Stomach (tissue), 9 donors: Measurements from ENCODE around the gene VGLL4. TPM values are rescaled to one million over a fixed set of nuclear protein-coding genes. Genes with fewer than 3 reads are reported as not detected.
"Not testable (repeated sequence)": the region's sequence is repeated elsewhere in the genome, so short reads cannot be mapped to it uniquely, and the experiment has no call there.

ENCODE experiments used
- DNase-seq, 2 donors: peaks; one replicate each; pipeline versions ENCODE4 v3.0.0 to v3.0.0-alpha.2; 2013 to 2019
- H3K27ac ChIP-seq, 5 donors: fragments of 200-600 bp in 4 of 5; sonication (generic) in 4 of 5; one replicate each; pipeline ENCODE4 v1.5.1; 2013 to 2019; ENCODE audit warnings: mild to moderate bottlenecking in 1 of 5, moderate library complexity in 1 of 5
- H3K27me3 ChIP-seq, 3 donors: fragments of 200-600 bp; sonication (generic); one replicate each; pipeline ENCODE4 v1.5.1; 2017 to 2019; ENCODE audit warnings: mixed run types in 1 of 3
- H3K36me3 ChIP-seq, 4 donors: fragments of 200-600 bp; sonication (generic); 1 replicate in 3 of 4; 2 replicates in 1 of 4; pipeline ENCODE4 v1.5.1; 2016 to 2019
- H3K4me1 ChIP-seq, 4 donors: fragments of 200-600 bp; sonication (generic); one replicate each; pipeline ENCODE4 v1.5.1; 2016 to 2019
- H3K4me3 ChIP-seq, 4 donors: fragments of 200-600 bp; sonication (generic) in 3 of 4; one replicate each; pipeline ENCODE4 v1.5.1; 2016 to 2019; ENCODE audit warnings: mild to moderate bottlenecking in 1 of 4
- H3K9me3 ChIP-seq, 4 donors: fragments of 200-600 bp; sonication (generic); one replicate each; pipeline ENCODE4 v1.5.1; 2016 to 2019
- EP300 ChIP-seq: sonication (generic); formaldehyde crosslinking; IDR thresholded peaks from one replicate; pipeline ENCODE4 v1.6.1; 2017; ENCODE audit warnings: antibody characterized with exemption
- POLR2A ChIP-seq, 4 donors: fragments of 450-650 bp; IDR thresholded peaks; one replicate each; pipeline ENCODE4 v1.6.1; 2016; ENCODE audit warnings: antibody characterized with exemption in 4 of 4, control low read depth in 2 of 4, mild to moderate bottlenecking in 1 of 4, moderate library complexity in 1 of 4
- POLR2AphosphoS5 ChIP-seq, 3 donors: sonication (generic); formaldehyde crosslinking; IDR thresholded peaks; one replicate each; pipeline ENCODE4 v1.6.1; 2016; ENCODE audit warnings: antibody characterized with exemption in 3 of 3
- WGBS, 5 donors: extraction: QIAGEN DNeasy Blood & Tissue Kit in 3 of 5; methylation state at CpG; one replicate each; pipeline versions ENCODE4 v1.1.5 to v1.1.7; 2013 to 2018; 5-methylcytosine and 5-hydroxymethylcytosine counted together
- intact Hi-C: fragments of 100-400 bp; cut with DNase I; formaldehyde crosslinking; loops from one replicate; pipeline ENCODE4 v1.15.1; 2023; ENCODE audit warnings: low total_unique reads
- polyA plus RNA-seq, 3 donors: library from polyadenylated mRNA; stranded (reverse); fragments of 200-250 nt; gene quantifications; one replicate each; pipeline ENCODE4 v1.2.3, GENCODE V29; 2013
- total RNA-seq, 5 donors: library from RNA; depleted of rRNA; stranded (reverse); fragments of >200 nt; gene quantifications; one replicate each; pipeline versions ENCODE4 v1.1.0 to v1.2.3, GENCODE V29; 2014 to 2016
- TF ChIP-seq, protein P1 (sequence below), 7 experiments: fragments of 450-650 bp in 4 of 7; fragments of 200-600 bp in 3 of 7; sonication (generic) in 3 of 7; IDR thresholded peaks; one replicate each; pipeline ENCODE4 v1.5.1; 2016 to 2019; ENCODE audit warnings: antibody characterized with exemption in 7 of 7, control low read depth in 2 of 7, mild to moderate bottlenecking in 1 of 7
- donor health status: healthy with polysubstance abuse.
- donor health status: Bipolar disorder and iron deficiency.
- donor health status: healthy.

Gene VGLL4
- total and polyA plus RNA-seq, 8 donors: 15.2 to 147 (median 43.3) TPM

GRCh38 chr3:11690863-11691766, 47.4 kb upstream of the VGLL4 start:
- H3K27me3 ChIP-seq: no peaks in the 10 kb centered on the region
- peaks cover 0 to 18% (median 5%) of the 10 kb centered on the region in 4 donors for H3K4me1 ChIP-seq
- WGBS, 5 donors: 59 to 66% (median 61%) methylated on average over 8 of the region's 8 CpGs
- H3K9me3 ChIP-seq: no peaks in the 10 kb centered on the region
- intact Hi-C loops: no loop called here
- H3K4me3 ChIP-seq: no peak overlapping the region
- peak in 1 of 2 donors; percentile 16 for DNase-seq
- peaks cover 0 to 13% (median 7%) of the 10 kb centered on the region in 4 donors for H3K36me3 ChIP-seq
- no peak for TF ChIP-seq EP300
- TF ChIP-seq POLR2AphosphoS5 (IDR thresholded peaks at IDR 0.05): no peak
- TF ChIP-seq POLR2A (IDR thresholded peaks at IDR 0.05): no peak
- TF ChIP-seq, protein P1, sequence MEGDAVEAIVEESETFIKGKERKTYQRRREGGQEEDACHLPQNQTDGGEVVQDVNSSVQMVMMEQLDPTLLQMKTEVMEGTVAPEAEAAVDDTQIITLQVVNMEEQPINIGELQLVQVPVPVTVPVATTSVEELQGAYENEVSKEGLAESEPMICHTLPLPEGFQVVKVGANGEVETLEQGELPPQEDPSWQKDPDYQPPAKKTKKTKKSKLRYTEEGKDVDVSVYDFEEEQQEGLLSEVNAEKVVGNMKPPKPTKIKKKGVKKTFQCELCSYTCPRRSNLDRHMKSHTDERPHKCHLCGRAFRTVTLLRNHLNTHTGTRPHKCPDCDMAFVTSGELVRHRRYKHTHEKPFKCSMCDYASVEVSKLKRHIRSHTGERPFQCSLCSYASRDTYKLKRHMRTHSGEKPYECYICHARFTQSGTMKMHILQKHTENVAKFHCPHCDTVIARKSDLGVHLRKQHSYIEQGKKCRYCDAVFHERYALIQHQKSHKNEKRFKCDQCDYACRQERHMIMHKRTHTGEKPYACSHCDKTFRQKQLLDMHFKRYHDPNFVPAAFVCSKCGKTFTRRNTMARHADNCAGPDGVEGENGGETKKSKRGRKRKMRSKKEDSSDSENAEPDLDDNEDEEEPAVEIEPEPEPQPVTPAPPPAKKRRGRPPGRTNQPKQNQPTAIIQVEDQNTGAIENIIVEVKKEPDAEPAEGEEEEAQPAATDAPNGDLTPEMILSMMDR (IDR thresholded peaks at IDR 0.05): no peak
- H3K27ac ChIP-seq: no peak overlapping the region

DNA sequence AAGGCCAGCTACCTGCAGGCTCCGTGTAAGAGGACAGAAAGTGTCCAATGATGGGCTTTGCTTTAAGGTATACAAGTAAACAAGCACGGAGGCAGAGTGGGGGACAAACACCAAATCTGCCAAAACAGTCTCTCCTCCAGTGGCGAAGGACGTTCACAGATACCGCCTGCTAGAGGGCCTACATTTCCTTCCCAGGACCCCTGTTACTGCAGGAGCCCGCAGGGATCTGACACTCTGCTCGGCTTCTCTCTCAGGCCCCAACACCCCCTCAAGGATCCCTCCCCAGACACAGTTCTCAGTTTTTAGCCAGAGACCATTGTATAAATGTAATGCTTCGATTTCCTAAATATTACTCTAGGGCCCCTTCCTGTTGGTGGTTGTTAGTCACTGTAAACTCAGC, 46.0 kb upstream of the VGLL4 start:
- no peaks in the 10 kb centered on the region for H3K9me3 ChIP-seq
- intact Hi-C loops: no loop called here
- H3K36me3 ChIP-seq: peaks cover 0 to 13% (median 7%) of the 10 kb centered on the region in 4 donors
- H3K4me1 ChIP-seq: peaks cover 0 to 14% (median 2%) of the 10 kb centered on the region in 4 donors
- no peak for TF ChIP-seq POLR2AphosphoS5 (IDR thresholded peaks at IDR 0.05)
- TF ChIP-seq POLR2A (IDR thresholded peaks at IDR 0.05): no peak
- TF ChIP-seq, protein P1 (IDR thresholded peaks at IDR 0.05): no peak
- TF ChIP-seq EP300: no peak
- 72 to 86% (median 82%) methylated on average over 8 of the region's 8 CpGs for WGBS, 5 donors
- no peak for DNase-seq
- H3K27ac ChIP-seq: no peak overlapping the region
- no peak overlapping the region for H3K4me3 ChIP-seq
- no peaks in the 10 kb centered on the region for H3K27me3 ChIP-seq

DNA sequence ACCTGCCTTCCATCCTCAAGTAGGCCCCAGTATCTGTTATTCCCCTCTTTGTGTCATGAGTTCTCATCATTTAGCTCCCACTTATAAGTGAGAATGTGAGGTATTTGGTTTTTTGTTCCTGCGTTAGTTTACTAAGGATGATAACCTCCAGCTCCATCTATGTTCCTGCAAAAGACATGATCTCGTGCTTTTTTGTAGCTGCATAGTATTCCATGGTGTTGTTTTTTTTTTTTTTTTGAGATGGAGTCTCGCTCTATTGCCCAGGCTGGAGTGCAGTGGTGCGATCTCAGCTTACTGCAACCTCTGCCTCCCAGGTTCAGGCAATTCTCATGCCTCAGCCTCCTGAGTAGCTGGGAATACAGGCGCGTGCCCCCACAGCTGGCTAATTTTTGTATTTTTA, 41.3 kb upstream of the VGLL4 start:
- DNase-seq, H3K27me3 ChIP-seq, intact Hi-C loops, H3K9me3 ChIP-seq, H3K4me3 ChIP-seq, H3K4me1 ChIP-seq, H3K27ac ChIP-seq, H3K36me3 ChIP-seq: not testable (repeated sequence)
- 94 to 100% (median 98%) methylated on average over 6 of the region's 6 CpGs for WGBS, 5 donors

DNA sequence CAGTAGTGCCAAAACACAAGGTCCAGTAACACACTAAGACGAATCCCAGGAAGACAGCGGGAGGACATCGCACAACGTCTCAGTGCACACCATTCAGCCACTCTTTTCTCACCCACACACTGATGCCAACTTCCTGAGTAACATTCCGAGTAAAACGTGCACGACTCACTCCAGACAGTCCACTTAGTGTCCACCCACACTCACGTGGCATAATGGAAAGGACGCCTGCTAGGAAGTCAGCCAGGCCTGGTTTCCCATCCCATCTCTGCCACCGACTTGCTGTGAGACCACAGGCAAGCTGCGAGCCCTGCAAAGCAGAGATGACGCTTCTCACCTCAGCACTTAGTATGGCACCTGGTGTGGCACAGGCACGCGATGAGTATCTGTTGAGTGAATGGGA, 36.8 kb upstream of the VGLL4 start:
- DNase-seq: no peak
- WGBS, 5 donors: 80 to 89% (median 85%) methylated on average over 14 of the region's 14 CpGs
- intact Hi-C loops: no loop called here
- Histone ChIP-seq H3K9me3 (no peaks in the 10 kb centered on the region), H3K27me3 (no peaks in the 10 kb centered on the region), H3K4me3 (no peak overlapping the region), H3K36me3 (peaks cover 0 to 9% (median 3%) of the 10 kb centered on the region in 4 donors), H3K4me1 (peaks cover 0 to 5% (median 0%) of the 10 kb centered on the region in 4 donors), H3K27ac (no peak overlapping the region)
- TF ChIP-seq, protein P1 (IDR thresholded peaks at IDR 0.05): no peak
- no peak for TF ChIP-seq POLR2A (IDR thresholded peaks at IDR 0.05)

GRCh38 chr3:11679964-11680363, 36.2 kb upstream of the VGLL4 start:
- 91 to 99% (median 97%) methylated on average over 5 of the region's 5 CpGs for WGBS, 5 donors
- Histone ChIP-seq H3K9me3 (no peaks in the 10 kb centered on the region), H3K36me3 (peaks cover 0 to 9% (median 3%) of the 10 kb centered on the region in 4 donors), H3K4me1 (peaks cover 0 to 7% (median 0%) of the 10 kb centered on the region in 4 donors), H3K27me3 (no peaks in the 10 kb centered on the region), H3K27ac (no peak overlapping the region), H3K4me3 (no peak overlapping the region)
- intact Hi-C loops: no loop called here
- DNase-seq: no peak
- TF ChIP-seq POLR2AphosphoS5 (IDR thresholded peaks at IDR 0.05) (no peak), EP300 (no peak), POLR2A (IDR thresholded peaks at IDR 0.05) (no peak)
- TF ChIP-seq, protein P1 (IDR thresholded peaks at IDR 0.05): no peak
